ENCODE results near the gene ETS2. TPM values are rescaled to one million over a fixed set of nuclear protein-coding genes. Genes with fewer than 3 reads are reported as not detected.

The ETS2 gene
- total RNA-seq, 4 donors from 2014 or later, result 51.6 to 201 (median 99.1) TPM

DNA sequence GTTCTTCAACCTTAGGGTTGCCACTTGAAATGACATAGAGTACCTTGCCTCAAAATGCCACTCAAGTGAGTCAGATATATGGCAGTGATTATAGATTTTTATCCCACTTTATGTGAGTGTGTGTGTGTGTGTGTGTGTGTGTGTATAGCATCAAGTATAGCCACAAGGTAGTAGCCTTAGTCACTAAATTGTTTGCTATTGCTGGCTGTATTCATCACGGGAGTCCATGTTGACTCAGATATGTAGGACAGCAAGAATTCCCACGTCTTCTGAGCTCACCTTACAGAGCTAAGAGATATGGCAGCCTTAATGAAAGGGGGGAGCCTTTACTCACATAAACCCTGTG lies 9.3 kb downstream of the ETS2 start:
- TF ChIP-seq, protein P1, sequence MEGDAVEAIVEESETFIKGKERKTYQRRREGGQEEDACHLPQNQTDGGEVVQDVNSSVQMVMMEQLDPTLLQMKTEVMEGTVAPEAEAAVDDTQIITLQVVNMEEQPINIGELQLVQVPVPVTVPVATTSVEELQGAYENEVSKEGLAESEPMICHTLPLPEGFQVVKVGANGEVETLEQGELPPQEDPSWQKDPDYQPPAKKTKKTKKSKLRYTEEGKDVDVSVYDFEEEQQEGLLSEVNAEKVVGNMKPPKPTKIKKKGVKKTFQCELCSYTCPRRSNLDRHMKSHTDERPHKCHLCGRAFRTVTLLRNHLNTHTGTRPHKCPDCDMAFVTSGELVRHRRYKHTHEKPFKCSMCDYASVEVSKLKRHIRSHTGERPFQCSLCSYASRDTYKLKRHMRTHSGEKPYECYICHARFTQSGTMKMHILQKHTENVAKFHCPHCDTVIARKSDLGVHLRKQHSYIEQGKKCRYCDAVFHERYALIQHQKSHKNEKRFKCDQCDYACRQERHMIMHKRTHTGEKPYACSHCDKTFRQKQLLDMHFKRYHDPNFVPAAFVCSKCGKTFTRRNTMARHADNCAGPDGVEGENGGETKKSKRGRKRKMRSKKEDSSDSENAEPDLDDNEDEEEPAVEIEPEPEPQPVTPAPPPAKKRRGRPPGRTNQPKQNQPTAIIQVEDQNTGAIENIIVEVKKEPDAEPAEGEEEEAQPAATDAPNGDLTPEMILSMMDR (IDR thresholded peaks at IDR 0.05), result no peak
- no peak for DNase-seq (ENCODE audit: low spot score)

DNA sequence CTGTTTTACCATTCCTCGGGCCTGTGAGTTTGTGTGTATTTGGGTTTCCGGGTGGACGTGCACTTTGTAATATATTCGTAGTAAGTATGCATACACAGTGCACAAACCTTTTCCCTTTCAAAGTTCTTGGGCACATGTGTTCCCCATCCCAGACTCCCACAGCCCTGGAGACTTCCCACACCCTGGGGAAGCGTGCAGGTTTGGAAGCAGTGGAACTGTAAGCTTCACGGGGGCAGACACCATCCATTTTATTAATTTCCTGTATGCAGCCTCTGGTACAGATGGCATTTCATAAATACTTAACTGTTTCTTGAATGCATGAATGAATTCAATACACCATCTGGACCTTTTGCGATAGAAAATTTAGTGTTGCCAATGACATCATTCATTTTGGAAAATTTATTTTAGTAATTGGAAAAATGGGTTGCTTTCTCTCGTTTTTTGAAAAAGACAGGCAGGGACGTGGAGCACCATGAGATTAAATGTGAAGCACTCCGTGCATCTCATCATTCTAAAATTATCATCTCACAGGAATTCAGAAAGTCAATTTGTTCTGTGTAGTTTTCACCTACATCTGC lies 10.8 kb downstream of the ETS2 start:
- no peak for ATAC-seq (ENCODE audit: low FRiP score)
- DNase-seq (ENCODE audit: low spot score), result no peak
- TF ChIP-seq, protein P1 (IDR thresholded peaks at IDR 0.05), result no peak

More for the DNA sequence above, 9.3 kb downstream of the ETS2 start:
- no peak for ATAC-seq (ENCODE audit: low FRiP score)

DNA sequence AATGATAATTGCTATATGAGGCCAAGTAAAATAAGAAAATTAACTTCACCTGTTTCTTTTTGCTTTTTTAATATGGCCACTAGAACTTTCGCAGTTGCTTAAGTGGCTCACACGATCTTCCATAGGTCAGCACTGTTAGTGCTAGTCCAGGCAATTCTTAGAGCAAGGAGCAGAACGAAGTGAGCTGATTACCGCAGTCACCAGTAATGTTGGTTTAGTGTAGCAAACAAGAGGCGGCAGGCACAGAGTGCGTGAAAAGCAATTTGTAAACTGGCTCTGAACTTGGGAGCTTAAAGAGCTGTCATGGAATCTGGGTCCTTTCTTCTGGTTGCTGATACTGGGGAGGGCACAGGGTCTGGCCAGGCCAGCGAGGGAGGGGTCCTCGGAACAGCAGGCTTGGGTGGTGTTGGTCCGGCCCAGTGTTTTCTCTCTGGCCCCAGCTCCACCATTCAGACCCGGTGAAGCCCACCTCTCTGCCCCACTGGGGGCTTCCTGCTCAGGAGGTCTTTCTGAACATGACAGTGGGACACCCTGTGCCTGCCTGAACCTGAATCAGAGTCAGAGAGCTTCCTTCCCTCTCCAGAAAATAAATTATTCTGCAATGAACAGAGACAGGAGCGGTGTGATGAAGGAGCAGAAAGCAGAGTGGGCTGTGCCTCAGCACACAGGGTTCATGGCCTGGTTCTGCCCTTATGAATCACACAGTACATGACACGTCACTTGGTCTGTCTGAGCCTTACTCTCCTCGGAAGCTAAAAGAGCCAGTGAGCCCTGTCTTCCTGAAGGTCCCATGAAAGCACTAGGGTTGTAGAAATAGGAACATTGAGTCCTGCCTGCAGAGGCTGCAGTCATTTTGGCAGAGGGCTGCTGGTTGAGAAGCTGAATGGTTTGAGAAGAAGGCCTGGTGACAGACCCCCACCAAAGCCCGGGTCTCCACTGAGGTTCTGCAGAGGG lies 11.9 kb downstream of the ETS2 start:
- peak; percentile 70 for ATAC-seq (ENCODE audit: low FRiP score)
- no peak for DNase-seq (ENCODE audit: low spot score)
- TF ChIP-seq, protein P1 (IDR thresholded peaks at IDR 0.05), result no peak

DNA sequence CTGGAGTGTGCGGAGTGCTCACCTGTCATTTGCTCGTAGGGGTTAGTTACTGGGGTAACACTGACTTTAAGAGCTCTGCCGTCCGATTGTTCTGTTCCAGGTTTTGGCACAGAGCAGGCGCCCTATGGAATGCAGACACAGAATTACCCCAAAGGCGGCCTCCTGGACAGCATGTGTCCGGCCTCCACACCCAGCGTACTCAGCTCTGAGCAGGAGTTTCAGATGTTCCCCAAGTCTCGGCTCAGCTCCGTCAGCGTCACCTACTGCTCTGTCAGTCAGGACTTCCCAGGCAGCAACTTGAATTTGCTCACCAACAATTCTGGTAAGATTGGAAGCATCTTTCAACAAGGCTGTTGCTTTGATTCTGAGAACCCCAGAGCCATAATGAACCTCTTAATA lies 12.6 kb downstream of the ETS2 start:
- DNase-seq (ENCODE audit: low spot score) (no peak), ATAC-seq (ENCODE audit: low FRiP score) (no peak)
- TF ChIP-seq, protein P1 (IDR thresholded peaks at IDR 0.05), result no peak

DNA sequence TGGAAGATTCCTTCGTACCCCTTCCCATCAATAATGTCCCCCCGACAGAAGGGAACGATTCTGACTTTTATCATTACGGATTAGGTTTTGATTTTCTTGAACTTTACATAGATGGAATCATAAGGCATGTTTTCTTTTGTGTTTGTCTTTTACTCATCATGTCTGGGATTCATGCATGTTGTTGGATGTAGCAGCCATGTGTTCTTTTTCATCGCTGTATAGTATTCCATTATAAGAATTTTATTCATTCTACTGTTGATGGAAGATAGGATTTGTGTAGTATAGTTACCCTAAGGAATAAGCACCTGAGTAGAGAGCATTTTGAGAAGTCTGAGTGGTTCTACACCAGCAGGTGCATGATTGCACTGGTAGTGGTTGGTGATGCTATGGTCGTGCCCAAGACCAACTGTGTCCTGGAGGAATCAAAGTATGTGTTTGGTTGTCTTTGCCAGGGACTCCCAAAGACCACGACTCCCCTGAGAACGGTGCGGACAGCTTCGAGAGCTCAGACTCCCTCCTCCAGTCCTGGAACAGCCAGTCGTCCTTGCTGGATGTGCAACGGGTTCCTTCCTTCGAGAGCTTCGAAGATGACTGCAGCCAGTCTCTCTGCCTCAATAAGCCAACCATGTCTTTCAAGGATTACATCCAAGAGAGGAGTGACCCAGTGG lies 13.5 kb downstream of the ETS2 start:
- ATAC-seq (ENCODE audit: low FRiP score) (no peak), DNase-seq (ENCODE audit: low spot score) (no peak)
- TF ChIP-seq, protein P1 (IDR thresholded peaks at IDR 0.05), result no peak

DNA sequence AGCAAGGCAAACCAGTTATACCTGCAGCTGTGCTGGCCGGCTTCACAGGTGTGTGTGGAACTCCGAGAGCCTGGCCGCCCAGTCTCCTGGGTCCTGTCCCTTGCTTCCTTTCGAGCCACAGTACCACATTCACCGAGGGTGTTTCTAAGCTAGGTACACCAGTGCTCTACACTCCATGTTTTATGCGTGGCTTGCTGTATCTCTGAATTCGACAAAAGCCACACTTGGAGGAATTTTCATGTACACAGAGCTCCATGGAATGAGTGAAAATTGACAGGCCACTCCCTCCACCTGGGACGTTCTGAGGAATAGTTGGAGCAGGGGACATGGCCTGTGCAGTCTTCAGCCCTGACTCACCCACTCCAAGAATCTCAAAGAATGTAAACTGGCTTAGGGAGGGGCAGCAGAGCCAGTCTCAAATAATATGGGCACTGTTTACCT lies 14.0 kb downstream of the ETS2 start:
- DNase-seq (ENCODE audit: low spot score) (no peak), ATAC-seq (ENCODE audit: low FRiP score) (no peak)
- TF ChIP-seq, protein P1 (IDR thresholded peaks at IDR 0.05), result no peak
